Panc1 (cell line): ENCODE measurements around the gene VIPR2.

Experiments
- REST ChIP-seq, 2 experiments: IDR thresholded peaks; 2 replicates each; pipeline ENCODE4 v1.6.1; 2011 to 2012; ENCODE audit warnings: low read depth in 2 of 2, control low read depth in 1 of 2, low read length in 1 of 2, mild to moderate bottlenecking in 1 of 2, moderate library complexity in 1 of 2; ENCODE audit not compliant: insufficient read depth in 1 of 2
- SIN3A ChIP-seq: IDR thresholded peaks from 2 replicates; pipeline ENCODE4 v1.6.1; 2012; ENCODE audit warnings: low read depth, mild to moderate bottlenecking, low read length, moderate library complexity, borderline replicate concordance; ENCODE audit not compliant: insufficient read depth
- TCF7L2 ChIP-seq: IDR thresholded peaks from 2 replicates; pipeline ENCODE4 v1.6.1; 2011; ENCODE audit warnings: mild to moderate bottlenecking, low read depth, low read length, inconsistent platforms
- TF ChIP-seq, protein P1 (sequence below): fragments of 450-650 bp; IDR thresholded peaks from 2 replicates; pipeline ENCODE4 v1.5.1; 2017; ENCODE audit warnings: mild to moderate bottlenecking

DNA sequence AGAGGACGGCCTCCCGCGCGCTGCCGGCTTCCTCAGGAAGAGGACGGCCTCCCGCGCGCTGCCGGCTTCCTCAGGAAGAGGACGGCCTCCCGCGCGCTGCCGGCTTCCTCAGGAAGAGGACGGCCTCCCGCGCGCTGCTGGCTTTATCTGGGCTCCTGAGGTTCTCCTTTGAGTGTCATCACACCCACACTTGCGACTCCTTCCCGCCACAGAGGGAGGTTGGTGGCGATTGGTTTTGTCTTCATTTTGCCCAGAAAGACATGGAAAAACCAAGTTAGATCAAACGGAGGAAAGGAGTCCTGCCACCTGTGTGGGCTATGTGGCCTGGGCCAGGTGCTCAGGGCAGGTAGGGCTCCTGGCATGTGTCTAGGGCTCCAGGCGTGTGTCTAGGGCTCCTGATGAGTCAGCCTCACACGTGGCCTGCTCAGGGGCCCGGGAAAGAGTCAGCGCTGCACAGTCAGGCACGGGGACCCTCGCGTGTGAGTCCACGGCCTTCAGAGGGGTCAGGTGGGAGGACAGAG is 138.0 kb downstream of the VIPR2 start:
- TF ChIP-seq, protein P1, sequence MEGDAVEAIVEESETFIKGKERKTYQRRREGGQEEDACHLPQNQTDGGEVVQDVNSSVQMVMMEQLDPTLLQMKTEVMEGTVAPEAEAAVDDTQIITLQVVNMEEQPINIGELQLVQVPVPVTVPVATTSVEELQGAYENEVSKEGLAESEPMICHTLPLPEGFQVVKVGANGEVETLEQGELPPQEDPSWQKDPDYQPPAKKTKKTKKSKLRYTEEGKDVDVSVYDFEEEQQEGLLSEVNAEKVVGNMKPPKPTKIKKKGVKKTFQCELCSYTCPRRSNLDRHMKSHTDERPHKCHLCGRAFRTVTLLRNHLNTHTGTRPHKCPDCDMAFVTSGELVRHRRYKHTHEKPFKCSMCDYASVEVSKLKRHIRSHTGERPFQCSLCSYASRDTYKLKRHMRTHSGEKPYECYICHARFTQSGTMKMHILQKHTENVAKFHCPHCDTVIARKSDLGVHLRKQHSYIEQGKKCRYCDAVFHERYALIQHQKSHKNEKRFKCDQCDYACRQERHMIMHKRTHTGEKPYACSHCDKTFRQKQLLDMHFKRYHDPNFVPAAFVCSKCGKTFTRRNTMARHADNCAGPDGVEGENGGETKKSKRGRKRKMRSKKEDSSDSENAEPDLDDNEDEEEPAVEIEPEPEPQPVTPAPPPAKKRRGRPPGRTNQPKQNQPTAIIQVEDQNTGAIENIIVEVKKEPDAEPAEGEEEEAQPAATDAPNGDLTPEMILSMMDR: no peak
- no peak for TF ChIP-seq SIN3A
- TF ChIP-seq TCF7L2: no peak
- no peak for TF ChIP-seq REST (IDR thresholded peaks at IDR 0.05; ENCODE audit: insufficient read depth in 1 of 2, low read depth in 2 of 2, low read length in 1 of 2)
